GM12878 (cell line): Measurements from ENCODE around the gene HCN3. TPM values are rescaled to one million over a fixed set of nuclear protein-coding genes. Genes with fewer than 3 reads are reported as not detected.

Source experiments
- ASH2L ChIP-seq: fragments of 300-600, 200-600 bp; sonication (generic); IDR thresholded peaks from 2 replicates; pipeline ENCODE4 v1.6.1; 2017; ENCODE audit warnings: low read depth, mild to moderate bottlenecking, borderline replicate concordance
- BACH1 ChIP-seq: fragments of 450-650 bp; IDR thresholded peaks from 2 replicates; pipeline ENCODE4 v1.6.1; 2017; ENCODE audit warnings: mild to moderate bottlenecking, borderline replicate concordance
- BCL11A ChIP-seq: IDR thresholded peaks from 2 replicates; pipeline ENCODE4 v1.6.1; 2011; ENCODE audit warnings: low read depth, low read length
- FOS ChIP-seq: IDR thresholded peaks from 3 replicates; pipeline ENCODE4 v1.6.1; 2011; ENCODE audit warnings: borderline replicate concordance; ENCODE audit not compliant: insufficient read length; ENCODE audit errors: extremely low read depth
- LARP7 ChIP-seq: fragments of 450-650 bp; IDR thresholded peaks from 2 replicates; pipeline ENCODE4 v1.6.1; 2017; ENCODE audit warnings: mild to moderate bottlenecking
- MYB ChIP-seq: fragments of 150-350 bp; IDR thresholded peaks from 2 replicates; pipeline ENCODE4 v1.6.1; 2014; ENCODE audit warnings: mild to moderate bottlenecking, low read depth, low read length, borderline replicate concordance
- NR2C1 ChIP-seq: fragments of 450-650 bp; IDR thresholded peaks from 2 replicates; pipeline ENCODE4 v1.6.1; 2017; ENCODE audit warnings: antibody characterized with exemption, mild to moderate bottlenecking, moderate library complexity
- PAX5 ChIP-seq: IDR thresholded peaks from 2 replicates; pipeline ENCODE4 v1.6.1; 2011; ENCODE audit warnings: low read depth, low read length, borderline replicate concordance
- PML ChIP-seq: IDR thresholded peaks from 2 replicates; pipeline ENCODE4 v1.6.1; 2012; ENCODE audit warnings: low read length, inconsistent platforms
- POLR2AphosphoS5 ChIP-seq: IDR thresholded peaks from 2 replicates; pipeline ENCODE4 v1.6.1; 2011; ENCODE audit warnings: mild to moderate bottlenecking, low read length, inconsistent platforms
- POU2F2 ChIP-seq: IDR thresholded peaks from 3 replicates; pipeline ENCODE4 v1.6.1; 2011; ENCODE audit warnings: low read depth, mild to moderate bottlenecking, low read length, borderline replicate concordance
- SIN3A ChIP-seq: IDR thresholded peaks from 2 replicates; pipeline ENCODE4 v1.6.1; 2012; ENCODE audit warnings: low read depth, low read length, improper control_type of control experiment
- SMAD1 ChIP-seq: fragments of 450-650 bp; IDR thresholded peaks from 2 replicates; pipeline ENCODE4 v1.6.1; 2018; ENCODE audit warnings: mild to moderate bottlenecking, low read depth; ENCODE audit not compliant: partially characterized antibody
- SUZ12 ChIP-seq: fragments of 200-600 bp; sonication (generic); IDR thresholded peaks from one replicate; pipeline ENCODE4 v1.6.1; 2018; ENCODE audit warnings: antibody characterized with exemption, mild to moderate bottlenecking; ENCODE audit not compliant: unreplicated experiment
- TCF12 ChIP-seq: IDR thresholded peaks from 2 replicates; pipeline ENCODE4 v1.6.1; 2011; ENCODE audit warnings: low read depth, mild to moderate bottlenecking, low read length
- WRNIP1 ChIP-seq: IDR thresholded peaks from 2 replicates; pipeline ENCODE4 v1.6.1; 2011; ENCODE audit warnings: low read depth, low read length, improper control_type of control experiment, borderline replicate concordance
- YY1 ChIP-seq: IDR thresholded peaks from 2 replicates; pipeline ENCODE4 v1.6.1; 2011; ENCODE audit warnings: low read depth, mild to moderate bottlenecking, low read length
- ZNF207 ChIP-seq: fragments of 450-650 bp; IDR thresholded peaks from 2 replicates; pipeline ENCODE4 v1.6.1; 2014; ENCODE audit warnings: antibody characterized with exemption, mild to moderate bottlenecking, borderline replicate concordance
- polyA plus RNA-seq, 11 experiments: library from polyadenylated mRNA; depleted of rRNA in 4 of 11; unstranded in 6 of 11; stranded (reverse) in 5 of 11; fragments of >200 nt; fragmentation: Nextera tagmentation in 4 of 11; fragmentation: Illumina TruSeq in 1 of 11; extraction: Ambion mirVana in 4 of 11; extraction: Trizol in 1 of 11; gene quantifications; 1 replicate in 1 of 11; 2 replicates in 10 of 11; pipeline versions ENCODE4 v1.2.1 to v1.2.3, GENCODE V29; 2011 to 2016; ENCODE audit warnings: inconsistent platforms in 2 of 11, missing spikeins in 2 of 11, low read depth in 1 of 11
- total RNA-seq, 4 experiments: library from RNA; depleted of rRNA in 3 of 4; stranded (reverse); fragments of >200 nt in 3 of 4; fragmentation: Illumina TruSeq in 1 of 4; extraction: Trizol in 1 of 4; gene quantifications; 2 replicates each; pipeline versions ENCODE4 v1.2.1 to v1.2.3, GENCODE V29; 2013 to 2021
- TF ChIP-seq, protein P1 (sequence below): fragments of 450-650 bp; formaldehyde crosslinking; IDR thresholded peaks from 2 replicates; pipeline ENCODE4 v1.4.0; 2022; ENCODE audit warnings: mild to moderate bottlenecking, moderate library complexity
- TF ChIP-seq, protein P2 (sequence below): IDR thresholded peaks from 2 replicates; pipeline ENCODE4 v1.6.1; 2012; ENCODE audit warnings: low read length, inconsistent platforms
- TF ChIP-seq, protein P3 (sequence below): fragments of 450-650 bp; formaldehyde crosslinking; IDR thresholded peaks from 2 replicates; pipeline ENCODE4 v1.5.0; 2022; ENCODE audit warnings: mild to moderate bottlenecking, missing genetic modification characterization
- TF ChIP-seq, protein P4 (sequence below): IDR thresholded peaks from 2 replicates; pipeline ENCODE4 v1.6.1; 2011; ENCODE audit warnings: mild to moderate bottlenecking, low read depth, low read length, moderate library complexity; ENCODE audit not compliant: insufficient replicate concordance

Gene HCN3
- total and polyA plus RNA-seq, 10 of the 15 experiments (the other 5 are each of a cell fraction or from before 2014, with no cell fraction given) = 0.08 to 4.1 (median 1.8) TPM

DNA sequence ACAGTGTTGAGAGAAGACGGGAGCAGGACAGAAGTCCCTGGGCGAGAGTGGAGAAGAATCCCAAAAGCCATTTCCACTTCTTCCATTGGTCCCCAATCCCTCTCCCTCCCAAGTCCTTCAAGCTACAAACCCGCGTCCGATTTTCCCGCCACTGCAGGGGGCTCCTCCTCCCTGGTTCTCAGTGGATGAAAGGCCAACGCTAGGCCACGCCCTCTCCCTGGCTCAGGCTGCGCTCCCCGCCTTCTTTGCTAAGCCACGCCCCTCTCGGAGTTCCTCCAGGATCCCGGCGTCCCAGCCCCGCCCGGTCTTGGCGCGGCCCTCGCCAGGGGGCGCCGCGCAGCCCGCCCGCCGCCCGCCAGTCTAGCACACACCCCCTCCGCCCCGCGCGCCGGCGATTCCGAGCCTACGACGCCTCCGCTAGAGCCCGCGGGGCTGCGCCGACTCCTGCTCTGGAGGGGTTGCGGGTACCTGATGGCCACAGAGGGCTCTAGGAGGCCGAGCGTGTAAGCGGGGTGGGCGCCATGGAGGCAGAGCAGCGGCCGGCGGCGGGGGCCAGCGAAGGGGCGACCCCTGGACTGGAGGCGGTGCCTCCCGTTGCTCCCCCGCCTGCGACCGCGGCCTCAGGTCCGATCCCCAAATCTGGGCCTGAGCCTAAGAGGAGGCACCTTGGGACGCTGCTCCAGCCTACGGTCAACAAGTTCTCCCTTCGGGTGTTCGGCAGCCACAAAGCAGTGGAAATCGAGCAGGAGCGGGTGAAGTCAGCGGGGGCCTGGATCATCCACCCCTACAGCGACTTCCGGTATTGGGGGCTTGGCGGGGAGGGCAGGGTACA lies at the start of gene HCN3 (continued):
- TF ChIP-seq, protein P1, sequence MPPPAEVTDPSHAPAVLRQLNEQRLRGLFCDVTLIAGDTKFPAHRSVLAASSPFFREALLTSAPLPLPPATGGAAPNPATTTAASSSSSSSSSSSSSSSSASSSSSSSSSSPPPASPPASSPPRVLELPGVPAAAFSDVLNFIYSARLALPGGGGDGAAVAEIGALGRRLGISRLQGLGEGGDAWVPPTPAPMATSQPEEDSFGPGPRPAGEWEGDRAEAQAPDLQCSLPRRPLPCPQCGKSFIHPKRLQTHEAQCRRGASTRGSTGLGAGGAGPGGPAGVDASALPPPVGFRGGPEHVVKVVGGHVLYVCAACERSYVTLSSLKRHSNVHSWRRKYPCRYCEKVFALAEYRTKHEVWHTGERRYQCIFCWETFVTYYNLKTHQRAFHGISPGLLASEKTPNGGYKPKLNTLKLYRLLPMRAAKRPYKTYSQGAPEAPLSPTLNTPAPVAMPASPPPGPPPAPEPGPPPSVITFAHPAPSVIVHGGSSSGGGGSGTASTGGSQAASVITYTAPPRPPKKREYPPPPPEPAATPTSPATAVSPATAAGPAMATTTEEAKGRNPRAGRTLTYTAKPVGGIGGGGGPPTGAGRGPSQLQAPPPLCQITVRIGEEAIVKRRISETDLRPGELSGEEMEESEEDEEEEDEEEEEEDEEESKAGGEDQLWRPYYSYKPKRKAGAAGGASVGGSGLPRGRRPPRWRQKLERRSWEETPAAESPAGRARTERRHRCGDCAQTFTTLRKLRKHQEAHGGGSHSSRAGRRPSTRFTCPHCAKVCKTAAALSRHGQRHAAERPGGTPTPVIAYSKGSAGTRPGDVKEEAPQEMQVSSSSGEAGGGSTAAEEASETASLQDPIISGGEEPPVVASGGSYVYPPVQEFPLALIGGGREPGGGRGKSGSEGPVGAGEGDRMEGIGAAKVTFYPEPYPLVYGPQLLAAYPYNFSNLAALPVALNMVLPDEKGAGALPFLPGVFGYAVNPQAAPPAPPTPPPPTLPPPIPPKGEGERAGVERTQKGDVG (CRISPR knock-in tag) = no peak
- TF ChIP-seq, protein P2, sequence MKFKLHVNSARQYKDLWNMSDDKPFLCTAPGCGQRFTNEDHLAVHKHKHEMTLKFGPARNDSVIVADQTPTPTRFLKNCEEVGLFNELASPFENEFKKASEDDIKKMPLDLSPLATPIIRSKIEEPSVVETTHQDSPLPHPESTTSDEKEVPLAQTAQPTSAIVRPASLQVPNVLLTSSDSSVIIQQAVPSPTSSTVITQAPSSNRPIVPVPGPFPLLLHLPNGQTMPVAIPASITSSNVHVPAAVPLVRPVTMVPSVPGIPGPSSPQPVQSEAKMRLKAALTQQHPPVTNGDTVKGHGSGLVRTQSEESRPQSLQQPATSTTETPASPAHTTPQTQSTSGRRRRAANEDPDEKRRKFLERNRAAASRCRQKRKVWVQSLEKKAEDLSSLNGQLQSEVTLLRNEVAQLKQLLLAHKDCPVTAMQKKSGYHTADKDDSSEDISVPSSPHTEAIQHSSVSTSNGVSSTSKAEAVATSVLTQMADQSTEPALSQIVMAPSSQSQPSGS = no peak
- 0 out of 2 replicates have a peak, but pooled peaks have one; percentile 18 for TF ChIP-seq YY1
- no peak for TF ChIP-seq POU2F2
- TF ChIP-seq MYB = no peak
- TF ChIP-seq ASH2L = no peak
- no peak for TF ChIP-seq POLR2AphosphoS5
- TF ChIP-seq WRNIP1 = no peak
- no peak for TF ChIP-seq NR2C1
- TF ChIP-seq BCL11A = no peak
- TF ChIP-seq, protein P3, sequence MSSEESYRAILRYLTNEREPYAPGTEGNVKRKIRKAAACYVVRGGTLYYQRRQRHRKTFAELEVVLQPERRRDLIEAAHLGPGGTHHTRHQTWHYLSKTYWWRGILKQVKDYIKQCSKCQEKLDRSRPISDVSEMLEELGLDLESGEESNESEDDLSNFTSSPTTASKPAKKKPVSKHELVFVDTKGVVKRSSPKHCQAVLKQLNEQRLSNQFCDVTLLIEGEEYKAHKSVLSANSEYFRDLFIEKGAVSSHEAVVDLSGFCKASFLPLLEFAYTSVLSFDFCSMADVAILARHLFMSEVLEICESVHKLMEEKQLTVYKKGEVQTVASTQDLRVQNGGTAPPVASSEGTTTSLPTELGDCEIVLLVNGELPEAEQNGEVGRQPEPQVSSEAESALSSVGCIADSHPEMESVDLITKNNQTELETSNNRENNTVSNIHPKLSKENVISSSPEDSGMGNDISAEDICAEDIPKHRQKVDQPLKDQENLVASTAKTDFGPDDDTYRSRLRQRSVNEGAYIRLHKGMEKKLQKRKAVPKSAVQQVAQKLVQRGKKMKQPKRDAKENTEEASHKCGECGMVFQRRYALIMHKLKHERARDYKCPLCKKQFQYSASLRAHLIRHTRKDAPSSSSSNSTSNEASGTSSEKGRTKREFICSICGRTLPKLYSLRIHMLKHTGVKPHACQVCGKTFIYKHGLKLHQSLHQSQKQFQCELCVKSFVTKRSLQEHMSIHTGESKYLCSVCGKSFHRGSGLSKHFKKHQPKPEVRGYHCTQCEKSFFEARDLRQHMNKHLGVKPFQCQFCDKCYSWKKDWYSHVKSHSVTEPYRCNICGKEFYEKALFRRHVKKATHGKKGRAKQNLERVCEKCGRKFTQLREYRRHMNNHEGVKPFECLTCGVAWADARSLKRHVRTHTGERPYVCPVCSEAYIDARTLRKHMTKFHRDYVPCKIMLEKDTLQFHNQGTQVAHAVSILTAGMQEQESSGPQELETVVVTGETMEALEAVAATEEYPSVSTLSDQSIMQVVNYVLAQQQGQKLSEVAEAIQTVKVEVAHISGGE (CRISPR knock-in tag) = no peak
- TF ChIP-seq, protein P4, sequence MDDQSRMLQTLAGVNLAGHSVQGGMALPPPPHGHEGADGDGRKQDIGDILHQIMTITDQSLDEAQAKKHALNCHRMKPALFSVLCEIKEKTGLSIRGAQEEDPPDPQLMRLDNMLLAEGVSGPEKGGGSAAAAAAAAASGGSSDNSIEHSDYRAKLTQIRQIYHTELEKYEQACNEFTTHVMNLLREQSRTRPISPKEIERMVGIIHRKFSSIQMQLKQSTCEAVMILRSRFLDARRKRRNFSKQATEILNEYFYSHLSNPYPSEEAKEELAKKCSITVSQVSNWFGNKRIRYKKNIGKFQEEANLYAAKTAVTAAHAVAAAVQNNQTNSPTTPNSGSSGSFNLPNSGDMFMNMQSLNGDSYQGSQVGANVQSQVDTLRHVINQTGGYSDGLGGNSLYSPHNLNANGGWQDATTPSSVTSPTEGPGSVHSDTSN = no peak
- no peak for TF ChIP-seq SUZ12
- no peak for TF ChIP-seq SMAD1
- no peak for TF ChIP-seq ZNF207
- no peak; the same call in 1 of the 2 replicates for TF ChIP-seq PAX5
- peak; percentile 83; the same call in 1 of the 2 replicates for TF ChIP-seq SIN3A
- peak; percentile 59; the same call in 1 of the 2 replicates for TF ChIP-seq BACH1
- TF ChIP-seq FOS = no peak
- TF ChIP-seq TCF12 = no peak
- TF ChIP-seq PML = no peak
- TF ChIP-seq LARP7 = peak; percentile 77
